Stimulated activated CD4-positive, alpha-beta T cell treated with anti-CD3 and anti-CD28 coated beads, TNF-alpha, amount 100 ng/mL, for 4 hours (primary cell): ENCODE results near the gene ACHE.
A peak's percentile ranks its signal among the peaks of the same experiment; 100 is the strongest.
"Not testable (repeated sequence)": the region's sequence is repeated elsewhere in the genome, so short reads cannot be mapped to it uniquely, and the experiment has no call there.

Source experiments
- DNase-seq, 3 experiments: peaks; one replicate each; pipeline ENCODE4 v3.0.0-alpha.2; 2020; ENCODE audit warnings: low read depth in 3 of 3

ACHE gene

GRCh38 chr7:100861616-100861985 is 34.1 kb downstream of the ACHE start:
- no peak for DNase-seq

GRCh38 chr7:100860702-100861615 is 34.7 kb downstream of the ACHE start:
- DNase-seq, result no peak

GRCh38 chr7:100859856-100860255 is 35.8 kb downstream of the ACHE start:
- no peak for DNase-seq

GRCh38 chr7:100856871-100857282 is 38.8 kb downstream of the ACHE start:
- DNase-seq, result no peak

GRCh38 chr7:100855515-100855914 is 40.2 kb downstream of the ACHE start:
- no peak for DNase-seq

GRCh38 chr7:100854899-100855298 is 40.8 kb downstream of the ACHE start:
- not testable (repeated sequence) for DNase-seq

GRCh38 chr7:100854146-100854895 is 41.4 kb downstream of the ACHE start:
- no peak for DNase-seq

GRCh38 chr7:100852048-100852872 is 43.4 kb downstream of the ACHE start, which contains the start of gene SLC12A9:
TSS of gene SLC12A9 (plus strand) at chr7:100852713. CDS start at chr7:100854198, 1,485 bp downstream.
- DNase-seq, result peak; percentile 70 to 78 (median 75)

GRCh38 chr7:100847360-100847759 is 48.3 kb downstream of the ACHE start:
- DNase-seq, result no peak

GRCh38 chr7:100840470-100841100 is 55.1 kb downstream of the ACHE start:
- DNase-seq, result no peak
